ENCODE data around the gene C5orf47. TPM values are rescaled to one million over a fixed set of nuclear protein-coding genes. Genes with fewer than 3 reads are reported as not detected.

The C5orf47 gene
- total and polyA plus RNA-seq, 4 donors = 0.06 to 0.10 (median 0.09) TPM; not detected in 1

DNA sequence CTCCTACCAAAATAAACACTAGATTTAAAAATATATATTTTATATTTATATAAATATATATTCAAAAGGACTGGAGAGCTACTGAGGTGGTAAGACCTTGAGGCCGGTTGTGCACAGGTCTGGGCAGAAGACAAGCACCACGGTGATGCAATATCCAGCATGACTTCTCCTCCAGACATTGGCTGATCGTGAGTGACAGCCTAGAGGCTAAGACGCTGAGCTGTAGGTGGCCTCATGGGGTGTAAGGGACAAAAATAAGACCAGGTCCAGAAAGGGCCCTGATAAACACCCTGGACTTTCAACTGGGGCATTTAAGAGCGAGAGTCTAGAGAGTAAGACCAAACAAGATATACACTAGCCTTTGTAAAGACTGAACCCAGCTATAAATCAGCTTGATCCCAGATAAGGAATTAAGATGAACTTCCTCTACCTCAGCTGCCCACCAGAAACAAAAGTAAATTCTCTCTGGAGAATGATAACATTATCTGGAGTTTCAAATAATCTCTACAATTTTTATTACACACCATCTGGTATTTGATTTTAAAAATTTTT is 14.2 kb upstream of the C5orf47 start:
- WGBS, 2 donors = 60 to 63% methylated on average over 5 of the region's 5 CpGs
- ATAC-seq (ENCODE audit: insufficient read depth, low FRiP score) (no peak), DNase-seq (no peak)
- peaks cover 0 to 7% (median 0%) of the 10 kb centered on the region in 5 donors for H3K4me1 ChIP-seq (ENCODE audit: control insufficient read depth in 5 of 5, insufficient read depth in 5 of 5, low read length in 5 of 5)
- H3K9ac ChIP-seq (ENCODE audit: insufficient read depth in 1 of 2, low read length in 2 of 2) = no peak overlapping the region
- no peak overlapping the region for H3K4me3 ChIP-seq
- no peaks in the 10 kb centered on the region for H3K36me3 ChIP-seq (ENCODE audit: control insufficient read depth in 4 of 4, insufficient read depth in 4 of 4, low read length in 4 of 4)
- no peaks in the 10 kb centered on the region for H3K9me3 ChIP-seq (ENCODE audit: control insufficient read depth in 4 of 4, insufficient read depth in 3 of 4, low read length in 3 of 4)
- no peaks in the 10 kb centered on the region for H3K27me3 ChIP-seq (ENCODE audit: control insufficient read depth in 3 of 3, insufficient read depth in 3 of 3, low read length in 2 of 3)
- no peak overlapping the region for H3K27ac ChIP-seq (ENCODE audit: low read depth in 1 of 2, low read length in 1 of 2)
- TF ChIP-seq, protein P1, sequence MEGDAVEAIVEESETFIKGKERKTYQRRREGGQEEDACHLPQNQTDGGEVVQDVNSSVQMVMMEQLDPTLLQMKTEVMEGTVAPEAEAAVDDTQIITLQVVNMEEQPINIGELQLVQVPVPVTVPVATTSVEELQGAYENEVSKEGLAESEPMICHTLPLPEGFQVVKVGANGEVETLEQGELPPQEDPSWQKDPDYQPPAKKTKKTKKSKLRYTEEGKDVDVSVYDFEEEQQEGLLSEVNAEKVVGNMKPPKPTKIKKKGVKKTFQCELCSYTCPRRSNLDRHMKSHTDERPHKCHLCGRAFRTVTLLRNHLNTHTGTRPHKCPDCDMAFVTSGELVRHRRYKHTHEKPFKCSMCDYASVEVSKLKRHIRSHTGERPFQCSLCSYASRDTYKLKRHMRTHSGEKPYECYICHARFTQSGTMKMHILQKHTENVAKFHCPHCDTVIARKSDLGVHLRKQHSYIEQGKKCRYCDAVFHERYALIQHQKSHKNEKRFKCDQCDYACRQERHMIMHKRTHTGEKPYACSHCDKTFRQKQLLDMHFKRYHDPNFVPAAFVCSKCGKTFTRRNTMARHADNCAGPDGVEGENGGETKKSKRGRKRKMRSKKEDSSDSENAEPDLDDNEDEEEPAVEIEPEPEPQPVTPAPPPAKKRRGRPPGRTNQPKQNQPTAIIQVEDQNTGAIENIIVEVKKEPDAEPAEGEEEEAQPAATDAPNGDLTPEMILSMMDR (IDR thresholded peaks at IDR 0.05; ENCODE audit: control extremely low read depth, extremely low read depth) = no peak

- Histone ChIP-seq H3K9ac (ENCODE audit: insufficient read depth in 1 of 2, low read length in 2 of 2) (no peak overlapping the region), H3K36me3 (ENCODE audit: control insufficient read depth in 4 of 4, insufficient read depth in 4 of 4, low read length in 4 of 4) (no peaks in the 10 kb centered on the region), H3K27me3 (ENCODE audit: control insufficient read depth in 3 of 3, insufficient read depth in 3 of 3, low read length in 2 of 3) (no peaks in the 10 kb centered on the region), H3K4me1 (ENCODE audit: control insufficient read depth in 5 of 5, insufficient read depth in 5 of 5, low read length in 5 of 5) (no peaks in the 10 kb centered on the region), H3K9me3 (ENCODE audit: control insufficient read depth in 4 of 4, insufficient read depth in 3 of 4, low read length in 3 of 4) (peaks cover 0 to 3% (median 0%) of the 10 kb centered on the region in 4 donors), H3K27ac (ENCODE audit: low read depth in 1 of 2, low read length in 1 of 2) (no peak overlapping the region), H3K4me3 (no peak overlapping the region)
- DNase-seq = peak in 1 of 3 donors; percentile 19
- ATAC-seq (ENCODE audit: insufficient read depth, low FRiP score) = no peak
- 70 to 82% methylated on average over 5 of the region's 5 CpGs for WGBS, 2 donors
- TF ChIP-seq, protein P1 (IDR thresholded peaks at IDR 0.05; ENCODE audit: control extremely low read depth, extremely low read depth) = no peak
Observed at GRCh38 chr5:173981185-173981761, 7.7 kb upstream of the C5orf47 start.

GRCh38 chr5:173984218-173984617 is 4.8 kb upstream of the C5orf47 start:
- Histone ChIP-seq H3K9me3 (ENCODE audit: control insufficient read depth in 4 of 4, insufficient read depth in 3 of 4, low read length in 3 of 4) (peaks cover 0 to 4% (median 2%) of the 10 kb centered on the region in 4 donors), H3K4me3 (no peak overlapping the region), H3K4me1 (ENCODE audit: control insufficient read depth in 5 of 5, insufficient read depth in 5 of 5, low read length in 5 of 5) (no peaks in the 10 kb centered on the region), H3K36me3 (ENCODE audit: control insufficient read depth in 4 of 4, insufficient read depth in 4 of 4, low read length in 4 of 4) (no peaks in the 10 kb centered on the region), H3K9ac (ENCODE audit: insufficient read depth in 1 of 2, low read length in 2 of 2) (no peak overlapping the region), H3K27ac (ENCODE audit: low read depth in 1 of 2, low read length in 1 of 2) (no peak overlapping the region), H3K27me3 (ENCODE audit: control insufficient read depth in 3 of 3, insufficient read depth in 3 of 3, low read length in 2 of 3) (no peaks in the 10 kb centered on the region)
- no peak for ATAC-seq (ENCODE audit: insufficient read depth, low FRiP score)
- 48 to 60% methylated on average over 4 of the region's 4 CpGs for WGBS, 2 donors
- no peak for DNase-seq
- TF ChIP-seq, protein P1 (IDR thresholded peaks at IDR 0.05; ENCODE audit: control extremely low read depth, extremely low read depth) = no peak
